ENCODE results near the gene ZSCAN26. TPM values are rescaled to one million over a fixed set of nuclear protein-coding genes. Genes with fewer than 3 reads are reported as not detected.
A peak's percentile ranks its signal among the peaks of the same experiment; 100 is the strongest.

Gene ZSCAN26
- total RNA-seq, 2 experiments from 2014 or later, result 5.0 to 6.7 TPM

GRCh38 chr6:28239636-28240035 is 27.3 kb upstream of the ZSCAN26 start:
- ATAC-seq (no peak), DNase-seq (no peak)
- Mint-ChIP-seq H3K4me1 (no peaks in the 10 kb centered on the region), H3K4me3 (no peak overlapping the region), H3K36me3 (ENCODE audit: low read depth) (peaks cover 4% of the 10 kb centered on the region), H3K27me3 (peaks cover 4% of the 10 kb centered on the region), H3K9me3 (ENCODE audit: low read depth) (no peaks in the 10 kb centered on the region), H3K27ac (no peak overlapping the region)
- intact Hi-C loops (cut with DNase I, micrococcal nuclease), result no loop called here
- POLR2A ChIA-PET, result no interaction called here
- CTCF ChIA-PET, result no interaction called here

- H3K4me3 Mint-ChIP-seq, result no peak overlapping the region
- DNase-seq, result no peak
- ChIA-PET CTCF (no interaction called here), POLR2A (no interaction called here)
- intact Hi-C loops (cut with DNase I, micrococcal nuclease), result no loop called here
- H3K4me1 Mint-ChIP-seq, result no peaks in the 10 kb centered on the region
- ATAC-seq, result no peak
- H3K9me3 Mint-ChIP-seq (ENCODE audit: low read depth), result no peaks in the 10 kb centered on the region
- H3K36me3 Mint-ChIP-seq (ENCODE audit: low read depth), result peaks cover 10% of the 10 kb centered on the region
- H3K27me3 Mint-ChIP-seq, result peaks cover 4% of the 10 kb centered on the region
- H3K27ac Mint-ChIP-seq, result no peak overlapping the region
Measured at GRCh38 chr6:28240471-28240870, 26.5 kb upstream of the ZSCAN26 start.

GRCh38 chr6:28243946-28244345 is 23.0 kb upstream of the ZSCAN26 start:
- DNase-seq (no peak), ATAC-seq (no peak)
- intact Hi-C loops (cut with DNase I, micrococcal nuclease), result no loop called here
- H3K4me3 Mint-ChIP-seq, result no peak overlapping the region
- no peaks in the 10 kb centered on the region for H3K4me1 Mint-ChIP-seq
- ChIA-PET CTCF (interaction anchor here (0.7 kb wide), 1 partner anchor 113 kb away, joined by 3 read pairs; no protein-coding TSS in a partner anchor), POLR2A (no interaction called here)
- H3K9me3 Mint-ChIP-seq (ENCODE audit: low read depth), result no peaks in the 10 kb centered on the region
- no peak overlapping the region for H3K27ac Mint-ChIP-seq
- no peaks in the 10 kb centered on the region for H3K27me3 Mint-ChIP-seq
- H3K36me3 Mint-ChIP-seq (ENCODE audit: low read depth), result peaks cover 37% of the 10 kb centered on the region

GRCh38 chr6:28245206-28245941 is 21.6 kb upstream of the ZSCAN26 start:
- no peak overlapping the region for H3K27ac Mint-ChIP-seq
- DNase-seq, result no peak
- no peaks in the 10 kb centered on the region for H3K9me3 Mint-ChIP-seq (ENCODE audit: low read depth)
- no peaks in the 10 kb centered on the region for H3K4me1 Mint-ChIP-seq
- peaks cover 38% of the 10 kb centered on the region for H3K36me3 Mint-ChIP-seq (ENCODE audit: low read depth)
- POLR2A ChIA-PET, result interaction anchor here (0.6 kb wide), 1 partner anchor 1082 kb away, joined by 5 read pairs; no protein-coding TSS in a partner anchor
- no peak for ATAC-seq
- intact Hi-C loops (cut with DNase I, micrococcal nuclease), result no loop called here
- H3K4me3 Mint-ChIP-seq, result no peak overlapping the region
- no peaks in the 10 kb centered on the region for H3K27me3 Mint-ChIP-seq
- CTCF ChIA-PET, result no interaction called here

- ChIA-PET CTCF (interaction anchor here (0.9 to 1.5 kb wide), 2 partner anchors 108 to 109 kb away, joined by 3 to 7 read pairs; no protein-coding TSS in a partner anchor), POLR2A (no interaction called here)
- DNase-seq (no peak), ATAC-seq (no peak)
- Mint-ChIP-seq H3K27ac (no peak overlapping the region), H3K4me1 (peaks cover 14% of the 10 kb centered on the region), H3K9me3 (ENCODE audit: low read depth) (no peaks in the 10 kb centered on the region), H3K4me3 (no peak overlapping the region), H3K27me3 (no peaks in the 10 kb centered on the region), H3K36me3 (ENCODE audit: low read depth) (peaks cover 38% of the 10 kb centered on the region)
- intact Hi-C loops (cut with DNase I, micrococcal nuclease), result no loop called here
Measured at GRCh38 chr6:28248916-28249315, 18.0 kb upstream of the ZSCAN26 start.

GRCh38 chr6:28250747-28251146 is 16.2 kb upstream of the ZSCAN26 start:
- ChIA-PET CTCF (interaction anchor here (1.0 to 1.4 kb wide), 3 partner anchors 23 to 160 kb away, joined by 3 read pairs; no protein-coding TSS in a partner anchor), POLR2A (no interaction called here)
- no peak for ATAC-seq
- Mint-ChIP-seq H3K4me3 (peak overlapping the region; percentile 99), H3K27ac (peak overlapping the region; percentile 4), H3K9me3 (ENCODE audit: low read depth) (no peaks in the 10 kb centered on the region), H3K27me3 (no peaks in the 10 kb centered on the region), H3K4me1 (peaks cover 14% of the 10 kb centered on the region), H3K36me3 (ENCODE audit: low read depth) (peaks cover 25% of the 10 kb centered on the region)
- intact Hi-C loops (cut with DNase I, micrococcal nuclease), result loop anchor here (5.0 to 10.0 kb wide), 3 partner anchors 97 to 866 kb away; partner anchors contain the start of genes ZKSCAN3 (in 1 of the 2), ZNF165 (in 1 of the 2) and ZNF391 (in 1 of the 2)
- DNase-seq, result no peak

GRCh38 chr6:28251661-28252008 is 15.3 kb upstream of the ZSCAN26 start:
- Mint-ChIP-seq H3K36me3 (ENCODE audit: low read depth) (peaks cover 17% of the 10 kb centered on the region), H3K27ac (peak overlapping the region; percentile 96), H3K4me1 (peaks cover 14% of the 10 kb centered on the region), H3K9me3 (ENCODE audit: low read depth) (no peaks in the 10 kb centered on the region), H3K4me3 (peak overlapping the region; percentile 99), H3K27me3 (peaks cover 1% of the 10 kb centered on the region)
- intact Hi-C loops (cut with DNase I, micrococcal nuclease), result loop anchor here (1.0 to 10.0 kb wide), 11 partner anchors 16 to 867 kb away; partner anchors contain the start of genes ZSCAN26 (in 2 of the 2), PGBD1 (in 1 of the 2), ZKSCAN3 (in 1 of the 2) and ZKSCAN8 (in 1 of the 2)
- CTCF ChIA-PET, result interaction anchor here (1.1 to 1.4 kb wide), 3 partner anchors 12 to 17 kb away, joined by 5 to 12 read pairs (median 5); partner anchors contain the start of gene ZSCAN26
- POLR2A ChIA-PET, result interaction anchor here (1.1 to 1.2 kb wide), 2 partner anchors 15 to 18 kb away, joined by 3 to 19 read pairs; partner anchors contain the start of gene ZSCAN26
- ATAC-seq, result peak; percentile 72
- peak; percentile 64 for DNase-seq

GRCh38 chr6:28252009-28252975 is 14.7 kb upstream of the ZSCAN26 start, which contains the start of gene ZKSCAN4:
ZKSCAN4 (minus strand) TSS chr6:28252269; CDS start chr6:28251980, 289 bp downstream.
- ChIA-PET CTCF (interaction anchor here (1.1 to 1.4 kb wide), 3 partner anchors 12 to 17 kb away, joined by 5 to 12 read pairs (median 5); partner anchors contain the start of gene ZSCAN26), POLR2A (interaction anchor here (0.6 to 1.2 kb wide), 4 partner anchors 15 to 142 kb away, joined by 3 to 19 read pairs (median 4); partner anchors contain the start of genes ZKSCAN8 and ZSCAN26)
- peak within 1 kb of the TSS; percentile 96 for H3K27ac Mint-ChIP-seq
- peaks cover 12% of the 10 kb centered on the region for H3K36me3 Mint-ChIP-seq (ENCODE audit: low read depth)
- ATAC-seq, result peak; percentile 83
- DNase-seq, result peak; percentile 85
- peaks cover 1% of the 10 kb centered on the region for H3K27me3 Mint-ChIP-seq
- H3K4me1 Mint-ChIP-seq, result peaks cover 14% of the 10 kb centered on the region
- H3K4me3 Mint-ChIP-seq, result peak within 1 kb of the TSS; percentile 99
- intact Hi-C loops (cut with DNase I, micrococcal nuclease), result loop anchor here (1.0 to 10.0 kb wide), 11 partner anchors 15 to 867 kb away; partner anchors contain the start of genes ZSCAN26 (in 2 of the 2), PGBD1 (in 1 of the 2), ZKSCAN3 (in 1 of the 2) and ZKSCAN8 (in 1 of the 2)
- H3K9me3 Mint-ChIP-seq (ENCODE audit: low read depth), result no peaks in the 10 kb centered on the region

GRCh38 chr6:28254121-28254519 is 12.8 kb upstream of the ZSCAN26 start:
- peaks cover 19% of the 10 kb centered on the region for H3K4me1 Mint-ChIP-seq
- DNase-seq (peak; percentile 48), ATAC-seq (peak; percentile 62)
- H3K4me3 Mint-ChIP-seq, result no peak overlapping the region
- ChIA-PET CTCF (interaction anchor here (0.7 to 0.9 kb wide), 2 partner anchors 13 to 102 kb away, joined by 3 to 4 read pairs; partner anchors contain the start of gene ZSCAN26), POLR2A (no interaction called here)
- intact Hi-C loops (cut with DNase I, micrococcal nuclease), result loop anchor here (5.0 to 10.0 kb wide), 3 partner anchors 93 to 869 kb away; partner anchors contain the start of genes ZKSCAN3 (in 1 of the 2), ZNF165 (in 1 of the 2) and ZNF391 (in 1 of the 2)
- H3K9me3 Mint-ChIP-seq (ENCODE audit: low read depth), result peaks cover 4% of the 10 kb centered on the region
- peaks cover 9% of the 10 kb centered on the region for H3K36me3 Mint-ChIP-seq (ENCODE audit: low read depth)
- H3K27ac Mint-ChIP-seq, result no peak overlapping the region
- H3K27me3 Mint-ChIP-seq, result peaks cover 1% of the 10 kb centered on the region

GRCh38 chr6:28257042-28257441 is 9.9 kb upstream of the ZSCAN26 start:
- Mint-ChIP-seq H3K36me3 (ENCODE audit: low read depth) (peaks cover 13% of the 10 kb centered on the region), H3K4me3 (no peak overlapping the region), H3K27me3 (peaks cover 1% of the 10 kb centered on the region), H3K4me1 (peaks cover 13% of the 10 kb centered on the region), H3K9me3 (ENCODE audit: low read depth) (peaks cover 7% of the 10 kb centered on the region), H3K27ac (no peak overlapping the region)
- POLR2A ChIA-PET, result no interaction called here
- DNase-seq (no peak), ATAC-seq (no peak)
- intact Hi-C loops (cut with DNase I, micrococcal nuclease), result loop anchor here in 1 of 2 experiments (10.0 kb wide), 1 partner anchor 872 kb away; the partner anchor contains the start of gene ZNF391
- CTCF ChIA-PET, result no interaction called here
